COLO668 (cell line): ENCODE results near the gene C1S.
"Not testable (repeated sequence)": the region's sequence is repeated elsewhere in the genome, so short reads cannot be mapped to it uniquely, and the experiment has no call there.

Experiments used
- DNase-seq: peaks from one replicate; lab custom pipeline; 2025; ENCODE audit not compliant: unreplicated experiment; lab: John Stamatoyannopoulos, UW

Gene C1S

GRCh38 chr12:7101047-7101693 lies 40.7 kb downstream of the C1S start:
- no peak for DNase-seq

GRCh38 chr12:7101694-7102131 lies 41.2 kb downstream of the C1S start:
- no peak for DNase-seq

GRCh38 chr12:7102582-7102981 lies 42.1 kb downstream of the C1S start:
- no peak for DNase-seq

- no peak for DNase-seq
Measured at GRCh38 chr12:7103837-7104584, 43.5 kb downstream of the C1S start.

- no peak for DNase-seq
Measured at GRCh38 chr12:7106082-7106481, 45.6 kb downstream of the C1S start.

- not testable (repeated sequence) for DNase-seq
Measured at GRCh38 chr12:7107181-7107580, 46.7 kb downstream of the C1S start.

GRCh38 chr12:7107636-7108002 lies 47.1 kb downstream of the C1S start:
- no peak for DNase-seq

- DNase-seq: peak; percentile 78
Measured at GRCh38 chr12:7108003-7108795, 47.7 kb downstream of the C1S start.

GRCh38 chr12:7108796-7109571 lies 48.5 kb downstream of the C1S start, which contains the start of gene C1RL:
C1RL (minus strand) TSS chr12:7109214; CDS start chr12:7109180, 34 bp downstream.
- peak; percentile 67 for DNase-seq

- DNase-seq: no peak
Measured at GRCh38 chr12:7109572-7109920, 49.0 kb downstream of the C1S start.

GRCh38 chr12:7110661-7111060 lies 50.1 kb downstream of the C1S start:
- no peak for DNase-seq

GRCh38 chr12:7112041-7112440 lies 51.5 kb downstream of the C1S start:
- no peak for DNase-seq

- peak; percentile 0 for DNase-seq
Measured at GRCh38 chr12:7113389-7113871, 52.9 kb downstream of the C1S start.

- DNase-seq: no peak
Measured at GRCh38 chr12:7114008-7114407, 53.5 kb downstream of the C1S start.

- DNase-seq: no peak
Measured at GRCh38 chr12:7114851-7115250, 54.3 kb downstream of the C1S start.

GRCh38 chr12:7116196-7116595 lies 55.7 kb downstream of the C1S start:
- DNase-seq: no peak

GRCh38 chr12:7116916-7117315 lies 56.4 kb downstream of the C1S start:
- DNase-seq: no peak

- no peak for DNase-seq
Measured at GRCh38 chr12:7117670-7118069, 57.2 kb downstream of the C1S start.

- DNase-seq: no peak
Measured at GRCh38 chr12:7118881-7119280, 58.4 kb downstream of the C1S start.

GRCh38 chr12:7120166-7120565 lies 59.6 kb downstream of the C1S start:
- DNase-seq: no peak
